SU-DHL-6 (cell line): Measurements from ENCODE around the gene C7.

Experiments used
- EZH2phosphoT487 ChIP-seq: fragments of 200-600 bp; sonication (generic), shearing (Covaris generic); conservative IDR thresholded peaks from 2 replicates; pipeline ENCODE4 v1.6.1; 2018; ENCODE audit warnings: mild to moderate bottlenecking, antibody characterized with exemption, low read length, moderate library complexity, mixed read lengths
- TF ChIP-seq, protein P1 (sequence below): fragments of 200-600 bp; sonication (generic); IDR thresholded peaks from one replicate; pipeline ENCODE4 v1.5.1; 2017; ENCODE audit warnings: antibody characterized with exemption, mild to moderate bottlenecking, low read length, moderate library complexity; ENCODE audit not compliant: insufficient read depth, poor library complexity, severe bottlenecking

GRCh38 chr5:40866844-40867243 lies 42.5 kb upstream of the C7 start:
- no peak for TF ChIP-seq EZH2phosphoT487
- TF ChIP-seq, protein P1, sequence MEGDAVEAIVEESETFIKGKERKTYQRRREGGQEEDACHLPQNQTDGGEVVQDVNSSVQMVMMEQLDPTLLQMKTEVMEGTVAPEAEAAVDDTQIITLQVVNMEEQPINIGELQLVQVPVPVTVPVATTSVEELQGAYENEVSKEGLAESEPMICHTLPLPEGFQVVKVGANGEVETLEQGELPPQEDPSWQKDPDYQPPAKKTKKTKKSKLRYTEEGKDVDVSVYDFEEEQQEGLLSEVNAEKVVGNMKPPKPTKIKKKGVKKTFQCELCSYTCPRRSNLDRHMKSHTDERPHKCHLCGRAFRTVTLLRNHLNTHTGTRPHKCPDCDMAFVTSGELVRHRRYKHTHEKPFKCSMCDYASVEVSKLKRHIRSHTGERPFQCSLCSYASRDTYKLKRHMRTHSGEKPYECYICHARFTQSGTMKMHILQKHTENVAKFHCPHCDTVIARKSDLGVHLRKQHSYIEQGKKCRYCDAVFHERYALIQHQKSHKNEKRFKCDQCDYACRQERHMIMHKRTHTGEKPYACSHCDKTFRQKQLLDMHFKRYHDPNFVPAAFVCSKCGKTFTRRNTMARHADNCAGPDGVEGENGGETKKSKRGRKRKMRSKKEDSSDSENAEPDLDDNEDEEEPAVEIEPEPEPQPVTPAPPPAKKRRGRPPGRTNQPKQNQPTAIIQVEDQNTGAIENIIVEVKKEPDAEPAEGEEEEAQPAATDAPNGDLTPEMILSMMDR: no peak
